Suppressor macrophage (primary cell): ENCODE data around the gene SIX2.
"Not testable (repeated sequence)": the region's sequence is repeated elsewhere in the genome, so short reads cannot be mapped to it uniquely, and the experiment has no call there.

Experiments
- DNase-seq, 4 experiments: peaks; one replicate each; pipeline ENCODE4 v3.0.0-alpha.2; 2020 to 2022
- total RNA-seq, 17 experiments: gene quantifications; one replicate each; lab custom pipeline; 2026; ENCODE audit warnings: mixed read lengths in 6 of 17, inconsistent platforms in 3 of 17; lab: John Stamatoyannopoulos, UW

Gene SIX2
- total RNA-seq: 0 to 0.66 (median 0) reads per million in 17 experiments

- DNase-seq: peak in 2 of 4 experiments; percentile 3 to 23
These were observed at the start of gene SIX2 for GRCh38 chr2:45009303-45009927. Gene SIX2 (minus strand): TSS chr2:45009452. CDS start chr2:45009110, 342 bp downstream.

- no peak for DNase-seq
These were observed 45.9 kb upstream of the SIX2 start for GRCh38 chr2:45055162-45055605.

- no peak for DNase-seq
These were observed 44.7 kb upstream of the SIX2 start for GRCh38 chr2:45053966-45054365.

DNA sequence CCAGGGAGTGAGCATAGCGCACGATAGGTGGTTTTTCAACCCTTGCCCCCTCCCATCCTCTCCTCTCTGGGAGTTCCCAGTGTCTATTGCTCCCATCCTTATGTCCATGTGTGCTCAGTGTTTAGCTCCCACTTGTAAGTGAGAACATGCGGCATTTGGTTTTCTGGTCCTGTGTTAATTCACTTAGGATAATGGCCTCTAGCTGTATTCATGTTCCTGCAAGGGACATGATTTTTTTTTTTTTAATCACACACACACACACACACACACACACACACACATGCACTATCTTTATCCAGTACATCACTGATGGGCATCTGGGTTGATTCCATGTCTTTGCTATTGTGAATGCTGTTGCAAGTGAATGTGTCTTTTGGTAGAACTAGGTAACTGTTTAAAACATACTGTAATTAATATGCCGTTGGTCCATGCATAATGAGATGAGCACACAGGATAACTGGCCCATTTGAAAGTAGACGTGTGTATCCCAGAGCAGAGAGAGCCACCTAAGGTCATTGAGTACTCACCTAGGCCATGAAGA, 43.2 kb upstream of the SIX2 start:
- no peak for DNase-seq

- no peak for DNase-seq
These were observed 40.5 kb upstream of the SIX2 start for GRCh38 chr2:45049569-45050336.

- DNase-seq: no peak
These were observed 38.0 kb upstream of the SIX2 start for GRCh38 chr2:45047301-45047700.

DNA sequence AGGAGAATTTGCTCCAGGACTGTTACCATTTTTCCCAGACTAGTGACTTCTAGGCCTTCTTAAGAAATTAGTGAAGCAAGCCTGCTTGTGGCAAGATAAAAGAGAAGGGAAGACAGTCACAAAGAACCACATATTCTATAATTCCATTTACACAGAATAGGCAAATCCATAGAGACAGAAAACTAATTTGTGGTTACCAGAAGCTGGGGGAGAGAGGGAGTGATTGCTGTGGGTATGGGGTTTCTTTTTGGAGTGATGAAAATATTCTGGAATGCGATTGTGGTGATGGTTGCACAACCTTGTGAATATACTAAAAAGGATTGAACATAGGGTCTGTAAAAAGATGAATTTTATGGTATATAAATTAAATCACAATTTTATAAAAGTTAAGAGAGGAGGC, 37.5 kb upstream of the SIX2 start:
- no peak for DNase-seq

GRCh38 chr2:45045706-45046105, 36.5 kb upstream of the SIX2 start:
- DNase-seq: no peak

DNA sequence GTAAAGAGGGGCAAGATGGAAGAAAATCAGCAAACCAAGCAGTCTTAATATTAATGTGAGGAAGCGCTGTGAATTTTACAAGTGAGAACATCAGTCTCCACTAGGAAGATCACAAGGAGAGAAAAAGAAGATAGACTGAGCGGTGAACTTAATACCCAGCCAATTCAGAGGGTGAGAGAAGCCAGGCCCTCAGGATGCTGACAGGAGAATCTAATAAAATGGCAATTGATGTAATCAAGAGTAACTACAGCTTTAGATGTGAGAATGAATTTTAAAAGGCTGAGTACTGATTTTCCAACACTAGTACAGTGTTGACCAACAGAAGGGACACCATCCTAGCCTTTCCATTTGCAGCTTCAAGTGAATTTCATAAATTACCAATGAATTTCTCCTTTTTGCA, 35.7 kb upstream of the SIX2 start:
- DNase-seq: no peak

- no peak for DNase-seq
These were observed 33.9 kb upstream of the SIX2 start for GRCh38 chr2:45043174-45043573.

DNA sequence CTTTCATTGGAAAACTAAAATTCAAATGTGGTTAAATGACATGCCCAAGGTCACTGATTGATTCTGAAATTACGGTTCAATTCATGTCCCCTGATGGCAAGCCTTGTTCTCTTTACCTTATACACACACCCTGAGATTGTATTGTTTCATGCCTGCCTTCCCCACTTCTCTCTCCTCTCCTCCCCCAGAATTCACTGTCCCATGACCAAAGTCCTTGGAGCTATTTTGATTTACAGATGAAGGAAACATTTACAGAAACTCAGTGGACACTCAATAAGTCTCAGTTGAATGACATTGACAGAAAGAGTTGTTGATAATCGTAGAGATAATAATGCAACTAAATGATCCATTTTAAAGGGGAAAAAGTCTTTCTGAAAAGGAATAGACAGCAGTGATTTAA, 33.1 kb upstream of the SIX2 start:
- no peak for DNase-seq

- DNase-seq: no peak
These were observed 31.5 kb upstream of the SIX2 start for GRCh38 chr2:45040786-45041185.

DNA sequence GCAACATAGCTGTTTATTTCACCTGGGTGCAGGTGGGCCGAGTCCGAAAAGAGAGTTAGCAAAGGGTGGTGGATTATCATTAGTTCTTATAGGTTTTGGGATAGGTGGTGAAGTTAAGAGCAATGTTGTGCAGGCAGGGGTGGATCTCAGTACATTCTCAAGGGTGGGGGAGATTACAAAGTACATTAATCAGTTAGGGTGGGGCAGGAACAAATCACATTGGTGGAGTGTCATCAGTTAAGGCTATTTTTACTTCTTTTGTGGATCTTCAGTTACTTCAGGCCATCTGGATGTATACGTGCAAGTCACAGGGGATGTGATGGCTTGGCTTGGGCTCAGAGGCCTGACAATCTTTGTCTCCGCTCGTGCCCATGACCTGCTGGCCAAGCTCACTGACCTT, 30.6 kb upstream of the SIX2 start:
- DNase-seq: not testable (repeated sequence)

DNA sequence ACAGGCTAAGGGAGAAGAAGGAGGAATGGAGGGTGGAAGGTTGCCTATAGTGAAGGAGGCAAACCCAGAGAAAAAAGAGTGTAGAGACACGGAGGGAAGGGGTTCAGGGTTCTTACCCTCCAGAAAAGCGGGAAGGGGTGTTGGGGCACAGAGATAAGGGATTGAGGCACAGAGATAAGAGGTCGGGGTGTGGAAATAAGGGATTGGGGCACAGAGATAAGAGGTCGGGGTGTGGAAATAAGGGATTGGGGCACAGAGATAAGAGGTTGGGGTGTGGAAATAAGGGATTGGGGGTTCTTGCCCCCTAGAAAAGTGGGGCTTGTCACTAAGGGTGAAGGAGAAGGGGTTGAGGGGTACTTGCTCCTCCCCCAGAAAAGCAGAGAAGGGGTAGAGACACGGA, 29.6 kb upstream of the SIX2 start:
- DNase-seq: not testable (repeated sequence)

- no peak for DNase-seq
These were observed 24.1 kb upstream of the SIX2 start for GRCh38 chr2:45033302-45033701.

GRCh38 chr2:45031028-45031427, 21.8 kb upstream of the SIX2 start:
- no peak for DNase-seq

DNA sequence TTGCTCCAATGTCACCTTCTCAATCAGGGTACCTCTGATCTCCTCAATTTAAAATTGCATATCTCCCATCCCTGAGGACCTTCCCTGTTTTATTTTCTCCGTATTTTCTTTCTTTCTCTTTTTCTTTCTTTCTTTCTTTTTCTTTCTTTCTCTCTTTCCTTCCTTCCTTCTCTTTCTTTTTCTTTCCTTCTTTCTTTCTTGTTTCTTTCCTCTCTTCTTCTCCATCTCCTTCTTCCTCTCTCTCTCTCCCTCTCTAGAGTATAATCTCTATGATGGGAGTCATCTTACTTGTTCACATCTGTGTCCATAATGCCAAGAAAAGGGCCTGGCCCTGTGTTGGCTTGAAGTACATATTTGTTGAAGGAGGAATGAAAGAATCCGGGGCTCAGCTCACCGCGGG, 21.3 kb upstream of the SIX2 start:
- no peak for DNase-seq

DNA sequence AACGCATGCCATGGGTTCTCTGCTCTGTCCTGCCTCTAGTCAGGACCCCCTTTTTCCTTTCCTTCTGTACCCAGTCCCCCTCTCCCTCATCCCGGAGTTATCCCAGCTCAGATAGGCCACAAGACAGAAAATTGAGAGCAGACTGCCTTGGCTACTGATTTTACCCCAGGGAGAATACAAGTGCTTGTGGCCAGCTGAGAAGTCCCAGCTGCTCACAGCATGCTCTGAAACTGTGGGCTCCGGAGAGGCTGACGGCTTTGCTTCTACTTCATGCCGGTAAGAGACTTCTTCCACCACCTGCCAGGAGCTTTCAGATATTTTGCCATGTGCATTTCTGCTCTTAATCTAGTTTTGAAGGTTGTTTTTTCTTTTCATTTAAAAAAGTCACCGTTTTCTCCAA, 20.0 kb upstream of the SIX2 start:
- DNase-seq: no peak

- no peak for DNase-seq
These were observed 19.0 kb upstream of the SIX2 start for GRCh38 chr2:45028276-45028675.

GRCh38 chr2:45026924-45027450, 17.7 kb upstream of the SIX2 start:
- DNase-seq: no peak

DNA sequence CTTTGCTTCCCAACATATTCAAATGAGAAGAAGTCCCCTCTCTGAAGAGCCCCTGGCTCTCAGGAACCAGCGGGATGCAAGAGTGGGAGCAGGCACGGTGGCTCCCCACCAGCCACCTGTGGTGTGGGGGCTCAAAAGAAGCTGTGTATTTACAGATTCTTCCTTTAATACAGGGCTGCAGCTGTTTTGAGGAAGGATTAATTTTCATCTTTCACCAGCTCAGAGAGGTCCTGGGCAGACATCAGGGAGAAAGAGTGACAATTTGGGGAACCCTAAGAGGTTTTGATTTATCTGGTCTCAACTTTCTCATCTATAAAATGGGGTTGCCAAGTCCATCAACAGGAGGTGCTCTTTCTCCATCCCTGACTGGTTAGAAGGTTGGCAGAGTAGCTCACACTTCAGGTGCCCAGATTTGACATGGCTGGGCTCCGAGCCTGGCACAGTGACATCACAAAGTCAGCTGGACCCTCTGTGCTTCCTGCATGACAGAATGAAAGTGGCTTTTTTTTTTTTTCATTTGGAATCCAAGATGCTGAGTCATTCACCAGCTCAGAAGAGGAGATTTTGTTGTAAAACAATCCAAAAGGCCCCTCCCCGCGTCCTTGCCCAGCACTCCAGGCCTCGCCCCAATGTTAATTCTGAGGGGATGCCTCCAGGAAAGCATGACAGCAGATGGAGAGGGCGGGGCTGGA, 15.5 kb upstream of the SIX2 start:
- DNase-seq: peak in 1 of 4 experiments; percentile 17

DNA sequence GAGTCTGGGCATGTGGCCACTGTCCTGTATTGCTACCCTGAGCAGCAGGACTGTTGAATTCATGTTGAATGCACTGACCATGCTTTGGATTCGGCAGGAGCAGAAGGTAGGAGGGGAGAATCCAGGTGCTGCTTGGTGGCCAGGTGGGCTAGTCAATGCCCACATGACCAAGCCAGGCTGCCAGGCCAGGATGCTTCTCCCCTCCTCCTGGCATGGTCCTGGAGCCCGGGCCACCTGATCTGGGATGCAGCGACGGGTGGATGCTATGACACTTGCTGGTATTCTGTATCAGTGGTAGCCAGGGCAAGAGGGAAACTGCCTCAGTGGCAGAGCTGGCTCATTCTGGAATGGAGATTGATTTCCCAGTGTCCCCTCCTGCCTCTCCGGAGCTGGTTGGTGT, 14.8 kb upstream of the SIX2 start:
- DNase-seq: no peak

- no peak for DNase-seq
These were observed 11.2 kb upstream of the SIX2 start for GRCh38 chr2:45020439-45020838.
